WI38 (cell line): ENCODE data around the gene DOK5.

Experiments used
- H3K4me3 ChIP-seq: 2 replicates; pipeline ENCODE4 v1.5.1; 2011; ENCODE audit warnings: low read depth, mild to moderate bottlenecking, control low read depth, low read length
- TF ChIP-seq, protein P1 (sequence below): IDR thresholded peaks from 2 replicates; pipeline ENCODE4 v1.5.1; 2012; ENCODE audit warnings: low read depth, mild to moderate bottlenecking, control low read depth, low read length

The DOK5 gene

DNA sequence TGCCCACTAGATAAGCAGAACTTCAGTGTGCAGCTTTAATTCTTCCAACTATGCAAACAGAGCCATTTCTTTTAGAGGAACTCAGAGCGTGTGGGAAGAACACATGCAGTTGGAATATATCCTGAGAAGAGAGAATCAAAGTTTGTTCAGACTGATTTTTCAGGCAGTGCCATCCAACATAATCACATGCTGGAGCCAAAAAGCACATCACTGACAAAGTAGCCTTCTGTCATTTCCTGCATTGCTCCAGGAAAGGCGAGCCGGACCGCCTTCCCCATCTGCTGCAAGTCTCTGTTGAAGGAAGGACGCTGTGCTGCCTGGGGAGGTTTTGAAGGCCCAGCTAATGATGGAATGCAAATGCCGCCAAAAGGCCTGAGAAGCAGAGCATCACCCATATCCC lies 98.4 kb downstream of the DOK5 start:
- H3K4me3 ChIP-seq = no peak overlapping the region
- TF ChIP-seq, protein P1, sequence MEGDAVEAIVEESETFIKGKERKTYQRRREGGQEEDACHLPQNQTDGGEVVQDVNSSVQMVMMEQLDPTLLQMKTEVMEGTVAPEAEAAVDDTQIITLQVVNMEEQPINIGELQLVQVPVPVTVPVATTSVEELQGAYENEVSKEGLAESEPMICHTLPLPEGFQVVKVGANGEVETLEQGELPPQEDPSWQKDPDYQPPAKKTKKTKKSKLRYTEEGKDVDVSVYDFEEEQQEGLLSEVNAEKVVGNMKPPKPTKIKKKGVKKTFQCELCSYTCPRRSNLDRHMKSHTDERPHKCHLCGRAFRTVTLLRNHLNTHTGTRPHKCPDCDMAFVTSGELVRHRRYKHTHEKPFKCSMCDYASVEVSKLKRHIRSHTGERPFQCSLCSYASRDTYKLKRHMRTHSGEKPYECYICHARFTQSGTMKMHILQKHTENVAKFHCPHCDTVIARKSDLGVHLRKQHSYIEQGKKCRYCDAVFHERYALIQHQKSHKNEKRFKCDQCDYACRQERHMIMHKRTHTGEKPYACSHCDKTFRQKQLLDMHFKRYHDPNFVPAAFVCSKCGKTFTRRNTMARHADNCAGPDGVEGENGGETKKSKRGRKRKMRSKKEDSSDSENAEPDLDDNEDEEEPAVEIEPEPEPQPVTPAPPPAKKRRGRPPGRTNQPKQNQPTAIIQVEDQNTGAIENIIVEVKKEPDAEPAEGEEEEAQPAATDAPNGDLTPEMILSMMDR = no peak

DNA sequence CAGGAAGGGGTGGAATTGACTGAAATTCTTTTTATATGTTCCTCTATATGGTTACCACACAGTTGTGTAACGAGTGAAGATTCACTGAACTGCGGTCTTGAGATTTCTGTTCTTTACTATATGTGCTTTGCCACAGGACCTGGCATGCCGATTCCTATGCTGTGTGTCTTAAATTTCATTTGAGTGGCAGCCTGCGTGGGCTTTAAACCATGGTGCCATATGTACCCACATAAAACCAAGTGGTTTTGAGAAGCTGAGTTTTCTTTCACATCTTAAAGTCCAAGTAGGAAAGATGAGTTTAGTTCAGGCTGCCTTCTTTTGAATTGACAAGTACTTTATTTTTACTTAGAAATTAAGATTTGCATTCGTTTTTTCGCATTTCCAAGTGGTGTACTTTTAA lies 101.1 kb downstream of the DOK5 start:
- TF ChIP-seq, protein P1 = no peak
- no peak overlapping the region for H3K4me3 ChIP-seq

DNA sequence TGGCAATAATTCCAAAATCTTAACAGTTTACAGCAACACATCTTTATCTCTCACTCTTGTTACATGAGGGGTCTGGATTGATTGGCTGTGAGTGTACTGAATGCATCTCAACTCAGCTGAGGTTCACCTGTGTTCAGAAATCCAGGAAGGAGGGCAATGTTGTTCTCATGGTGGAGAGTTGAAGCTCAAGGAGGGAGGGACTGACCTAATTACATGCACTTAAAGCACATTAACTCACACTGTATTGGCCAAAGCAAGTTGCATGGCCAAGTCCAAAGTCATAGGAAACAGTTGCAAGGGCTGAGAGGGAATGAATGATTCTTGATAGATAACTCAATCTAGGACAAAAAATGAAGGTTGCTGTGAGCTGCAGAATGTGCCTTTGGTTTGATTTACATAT lies 102.2 kb downstream of the DOK5 start:
- H3K4me3 ChIP-seq = no peak overlapping the region
- TF ChIP-seq, protein P1 = no peak

DNA sequence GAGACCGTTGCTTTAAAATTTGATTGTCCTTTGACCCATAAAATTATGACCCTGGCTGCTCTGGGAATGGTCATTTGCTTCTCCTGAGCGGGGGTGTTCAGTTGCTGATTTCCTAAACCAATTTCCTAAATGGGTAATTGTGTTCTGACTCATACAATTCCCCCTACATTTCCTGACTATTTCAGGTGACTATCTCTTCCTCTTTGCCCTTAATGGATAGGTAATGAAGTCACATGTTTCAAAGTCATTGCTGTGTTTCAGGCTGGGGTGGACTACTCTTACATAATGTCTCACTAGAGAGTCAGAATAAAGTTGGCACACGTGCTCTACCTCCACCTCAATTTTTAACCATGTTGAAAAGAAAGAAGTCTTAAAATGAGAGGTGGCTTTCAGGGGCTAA lies 109.8 kb downstream of the DOK5 start:
- TF ChIP-seq, protein P1 = no peak
- no peak overlapping the region for H3K4me3 ChIP-seq

DNA sequence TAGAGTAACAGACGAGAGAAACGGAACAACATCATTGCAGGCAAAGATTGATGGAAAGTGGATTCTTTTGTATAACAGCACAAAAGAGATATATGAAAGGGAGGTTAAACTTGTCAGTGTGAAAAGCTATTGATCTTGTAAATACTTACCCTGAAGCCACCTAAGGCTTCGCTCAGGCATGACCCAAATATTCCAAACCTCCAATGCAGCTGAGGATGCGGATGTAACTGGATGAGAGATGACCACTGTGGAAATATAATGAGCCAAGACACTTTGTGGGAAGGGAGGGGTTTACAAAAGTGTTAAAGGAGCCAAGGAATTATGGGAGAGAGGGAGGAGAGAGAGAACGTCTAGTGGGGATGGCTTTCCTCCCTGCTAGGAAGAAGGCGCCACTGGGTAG lies 112.0 kb downstream of the DOK5 start:
- TF ChIP-seq, protein P1 = no peak
- no peak overlapping the region for H3K4me3 ChIP-seq

DNA sequence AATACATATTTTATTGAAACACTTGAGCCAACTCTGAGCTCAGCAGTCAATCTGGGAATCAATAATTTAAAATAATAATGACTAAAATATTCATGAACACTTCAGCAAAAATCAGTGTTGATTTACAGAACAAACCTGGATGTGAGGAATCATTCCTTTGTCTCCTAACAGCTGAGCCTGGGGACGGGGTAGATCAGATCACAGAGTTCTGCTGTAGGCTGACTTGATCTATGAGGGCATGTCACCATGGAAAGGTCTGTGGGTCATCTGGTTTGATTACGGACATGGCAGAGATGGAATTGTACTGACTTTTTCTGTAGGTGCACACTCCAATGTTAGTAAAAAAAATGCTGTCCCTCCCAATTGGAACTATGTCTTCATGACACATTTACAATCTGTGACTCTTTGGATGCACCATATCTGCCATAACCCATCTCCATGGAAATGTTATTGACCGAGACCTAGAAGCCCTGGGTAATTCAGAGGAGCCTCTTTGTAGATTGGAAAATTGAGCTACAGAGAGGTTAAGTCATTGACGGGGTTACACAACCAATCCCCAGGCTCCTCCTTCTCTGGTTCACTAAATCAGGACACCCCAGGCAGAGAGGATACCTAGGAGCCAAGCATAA lies 114.1 kb downstream of the DOK5 start:
- H3K4me3 ChIP-seq = no peak overlapping the region
- TF ChIP-seq, protein P1 = no peak

DNA sequence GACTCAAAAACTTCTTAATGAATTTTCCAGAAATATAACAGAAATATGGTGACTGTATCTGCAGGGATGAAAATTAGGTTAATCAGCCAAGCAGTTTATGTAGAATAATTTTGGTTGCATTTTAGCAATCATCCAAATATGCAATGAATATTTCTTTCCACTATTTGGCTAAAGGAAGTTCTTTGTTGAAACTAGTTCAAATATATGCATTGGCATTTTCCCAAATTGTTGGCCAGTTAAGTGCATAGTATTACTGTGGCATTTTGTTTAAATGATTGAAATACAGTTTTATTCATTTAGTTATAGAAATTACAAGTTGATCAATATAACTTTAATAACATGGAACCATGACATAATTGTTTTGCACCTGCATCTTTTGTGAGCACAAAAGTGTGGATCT lies 115.5 kb downstream of the DOK5 start:
- H3K4me3 ChIP-seq = no peak overlapping the region
- TF ChIP-seq, protein P1 = no peak
